GM18868 (cell line): ENCODE results near the gene ARHGAP12.
"Not testable (repeated sequence)": the region's sequence is repeated elsewhere in the genome, so short reads cannot be mapped to it uniquely, and the experiment has no call there.

Source experiments
- ATAC-seq: cut with Tn5 transposase; IDR thresholded peaks from one replicate; pipeline ENCODE4 v1.9.1; 2021; ENCODE audit warnings: mild to moderate bottlenecking, moderate library complexity; ENCODE audit not compliant: unreplicated experiment

ARHGAP12 gene

GRCh38 chr10:31926160-31926559 lies 2.5 kb downstream of the ARHGAP12 start:
- no peak for ATAC-seq

- no peak for ATAC-seq
These were observed 3.8 kb downstream of the ARHGAP12 start for GRCh38 chr10:31924833-31925232.

- ATAC-seq, result no peak
These were observed 5.2 kb downstream of the ARHGAP12 start for GRCh38 chr10:31923389-31923788.

GRCh38 chr10:31921031-31921430 lies 7.6 kb downstream of the ARHGAP12 start:
- peak; percentile 58 for ATAC-seq

- ATAC-seq, result no peak
These were observed 8.1 kb downstream of the ARHGAP12 start for GRCh38 chr10:31920538-31920937.

- ATAC-seq, result peak; percentile 49
These were observed 9.8 kb downstream of the ARHGAP12 start for GRCh38 chr10:31918671-31919409.

GRCh38 chr10:31914370-31914769 lies 14.3 kb downstream of the ARHGAP12 start:
- no peak for ATAC-seq

- ATAC-seq, result no peak
These were observed 15.5 kb downstream of the ARHGAP12 start for GRCh38 chr10:31912898-31913850.

GRCh38 chr10:31912289-31912688 lies 16.3 kb downstream of the ARHGAP12 start:
- no peak for ATAC-seq

GRCh38 chr10:31910016-31910415 lies 18.6 kb downstream of the ARHGAP12 start:
- no peak for ATAC-seq

- no peak for ATAC-seq
These were observed 20.5 kb downstream of the ARHGAP12 start for GRCh38 chr10:31908157-31908556.

- no peak for ATAC-seq
These were observed 22.6 kb downstream of the ARHGAP12 start for GRCh38 chr10:31906039-31906438.

- no peak for ATAC-seq
These were observed 23.0 kb downstream of the ARHGAP12 start for GRCh38 chr10:31905586-31905985.

- no peak for ATAC-seq
These were observed 26.0 kb downstream of the ARHGAP12 start for GRCh38 chr10:31902625-31903024.

GRCh38 chr10:31897506-31897905 lies 31.1 kb downstream of the ARHGAP12 start:
- ATAC-seq, result no peak

GRCh38 chr10:31896968-31897384 lies 31.7 kb downstream of the ARHGAP12 start:
- ATAC-seq, result no peak

- not testable (repeated sequence) for ATAC-seq
These were observed 32.9 kb downstream of the ARHGAP12 start for GRCh38 chr10:31895722-31896121.

- ATAC-seq, result no peak
These were observed 40.2 kb downstream of the ARHGAP12 start for GRCh38 chr10:31888442-31888841.

GRCh38 chr10:31887850-31888249 lies 40.8 kb downstream of the ARHGAP12 start:
- no peak for ATAC-seq

GRCh38 chr10:31886885-31887284 lies 41.7 kb downstream of the ARHGAP12 start:
- no peak for ATAC-seq

- no peak for ATAC-seq
These were observed 42.7 kb downstream of the ARHGAP12 start for GRCh38 chr10:31885971-31886370.

- no peak for ATAC-seq
These were observed 44.2 kb downstream of the ARHGAP12 start for GRCh38 chr10:31884386-31884785.
